ENCODE measurements around the gene DYRK2.

The DYRK2 gene

GRCh38 chr12:67648521-67649260, at the start of gene DYRK2:
Gene DYRK2, plus strand, starts transcription at chr12:67648745. Its CDS starts 389 bp downstream, at chr12:67649134.
- peak; percentile 74 for DNase-seq (ENCODE audit: low spot score)

- no peak for DNase-seq (ENCODE audit: low spot score)
Observed at GRCh38 chr12:67599691-67600090, 48.9 kb upstream of the DYRK2 start.

GRCh38 chr12:67601126-67601525, 47.4 kb upstream of the DYRK2 start:
- no peak for DNase-seq (ENCODE audit: low spot score)

- no peak for DNase-seq (ENCODE audit: low spot score)
Observed at GRCh38 chr12:67609226-67609870, 39.2 kb upstream of the DYRK2 start.

- no peak for DNase-seq (ENCODE audit: low spot score)
Observed at GRCh38 chr12:67613040-67613439, 35.5 kb upstream of the DYRK2 start.

- no peak for DNase-seq (ENCODE audit: low spot score)
Observed at GRCh38 chr12:67617629-67618028, 30.9 kb upstream of the DYRK2 start.

- DNase-seq (ENCODE audit: low spot score) = no peak
Observed at GRCh38 chr12:67618303-67618702, 30.2 kb upstream of the DYRK2 start.

GRCh38 chr12:67621112-67621511, 27.4 kb upstream of the DYRK2 start:
- no peak for DNase-seq (ENCODE audit: low spot score)

- no peak for DNase-seq (ENCODE audit: low spot score)
Observed at GRCh38 chr12:67621926-67622325, 26.6 kb upstream of the DYRK2 start.

- DNase-seq (ENCODE audit: low spot score) = no peak
Observed at GRCh38 chr12:67623259-67623658, 25.3 kb upstream of the DYRK2 start.

GRCh38 chr12:67624355-67624754, 24.2 kb upstream of the DYRK2 start:
- no peak for DNase-seq (ENCODE audit: low spot score)

GRCh38 chr12:67625004-67625403, 23.5 kb upstream of the DYRK2 start:
- no peak for DNase-seq (ENCODE audit: low spot score)

GRCh38 chr12:67626156-67626555, 22.4 kb upstream of the DYRK2 start:
- no peak for DNase-seq (ENCODE audit: low spot score)

GRCh38 chr12:67630373-67631088, 18.0 kb upstream of the DYRK2 start:
- DNase-seq (ENCODE audit: low spot score) = peak; percentile 87

GRCh38 chr12:67632005-67632404, 16.5 kb upstream of the DYRK2 start:
- DNase-seq (ENCODE audit: low spot score) = no peak

GRCh38 chr12:67633024-67633610, 15.4 kb upstream of the DYRK2 start:
- DNase-seq (ENCODE audit: low spot score) = no peak

- no peak for DNase-seq (ENCODE audit: low spot score)
Observed at GRCh38 chr12:67633708-67634107, 14.8 kb upstream of the DYRK2 start.

- no peak for DNase-seq (ENCODE audit: low spot score)
Observed at GRCh38 chr12:67634303-67634761, 14.2 kb upstream of the DYRK2 start.

- DNase-seq (ENCODE audit: low spot score) = no peak
Observed at GRCh38 chr12:67637718-67638117, 10.8 kb upstream of the DYRK2 start.

GRCh38 chr12:67638694-67639093, 9.9 kb upstream of the DYRK2 start:
- no peak for DNase-seq (ENCODE audit: low spot score)

GRCh38 chr12:67640863-67641262, 7.7 kb upstream of the DYRK2 start:
- DNase-seq (ENCODE audit: low spot score) = no peak

- no peak for DNase-seq (ENCODE audit: low spot score)
Observed at GRCh38 chr12:67645126-67645525, 3.4 kb upstream of the DYRK2 start.

GRCh38 chr12:67645601-67646000, 2.9 kb upstream of the DYRK2 start:
- no peak for DNase-seq (ENCODE audit: low spot score)

Measured in CD4-positive, alpha-beta T cell treated with Interleukin-15 for 4 hours (primary cell).